Osteoblast (primary cell): ENCODE results near the gene ATL2. TPM values are rescaled to one million over a fixed set of nuclear protein-coding genes. Genes with fewer than 3 reads are reported as not detected.

Source experiments
- DNase-seq: peaks from one replicate; pipeline ENCODE4 v3.0.0; 2011; ENCODE audit warnings: low spot score, mixed read lengths; ENCODE audit not compliant: insufficient read length; ENCODE audit errors: missing footprints
- H2AFZ ChIP-seq: 2 replicates; pipeline ENCODE4 v1.6.0; 2011; ENCODE audit warnings: mild to moderate bottlenecking, low read length
- H3K27ac ChIP-seq: 2 replicates; pipeline ENCODE4 v1.5.1; 2011; ENCODE audit warnings: mild to moderate bottlenecking, low read depth, low read length, moderate library complexity
- H3K27me3 ChIP-seq: 2 replicates; pipeline ENCODE4 v1.6.0; 2012; ENCODE audit warnings: mild to moderate bottlenecking, control low read depth, inconsistent platforms, low read length, moderate library complexity; ENCODE audit not compliant: insufficient read depth
- H3K36me3 ChIP-seq: 2 replicates; pipeline ENCODE4 v1.5.1; 2011; ENCODE audit warnings: mild to moderate bottlenecking, low read length, control low read depth, moderate library complexity; ENCODE audit not compliant: insufficient read depth
- H3K4me1 ChIP-seq: 2 replicates; pipeline ENCODE4 v1.5.1; 2011; ENCODE audit warnings: mild to moderate bottlenecking, low read length, control low read depth, moderate library complexity; ENCODE audit not compliant: insufficient read depth
- H3K4me2 ChIP-seq: 2 replicates; pipeline ENCODE4 v1.6.0; 2011; ENCODE audit warnings: mild to moderate bottlenecking, low read length; ENCODE audit not compliant: insufficient read depth
- H3K4me3 ChIP-seq: fragments of 200-600 bp; sonication (generic); 3 replicates; pipeline ENCODE4 v1.5.1; 2012; ENCODE audit warnings: mild to moderate bottlenecking, low read length, inconsistent platforms; ENCODE audit not compliant: insufficient read depth
- H3K79me2 ChIP-seq: 2 replicates; pipeline ENCODE4 v1.6.0; 2012; ENCODE audit warnings: mild to moderate bottlenecking, low read length, control low read depth, inconsistent platforms; ENCODE audit not compliant: insufficient read depth
- H3K9me3 ChIP-seq: 2 replicates; pipeline ENCODE4 v1.5.1; 2011; ENCODE audit warnings: low read depth, low read length, control low read depth
- H4K20me1 ChIP-seq: 2 replicates; pipeline ENCODE4 v1.6.0; 2012; ENCODE audit warnings: mild to moderate bottlenecking, low read length, control low read depth; ENCODE audit not compliant: insufficient read depth
- total RNA-seq: library from RNA; depleted of rRNA; stranded (reverse); fragments of >200 nt; gene quantifications from 2 replicates; pipeline ENCODE4 v1.2.3, GENCODE V29; 2012
- TF ChIP-seq, protein P1 (sequence below): IDR thresholded peaks from 2 replicates; pipeline ENCODE4 v1.5.1; 2011; ENCODE audit warnings: mild to moderate bottlenecking, low read depth, low read length, moderate library complexity; ENCODE audit errors: extremely low read depth

ATL2 gene
- total RNA-seq, 1 donor = 64.4 TPM

DNA sequence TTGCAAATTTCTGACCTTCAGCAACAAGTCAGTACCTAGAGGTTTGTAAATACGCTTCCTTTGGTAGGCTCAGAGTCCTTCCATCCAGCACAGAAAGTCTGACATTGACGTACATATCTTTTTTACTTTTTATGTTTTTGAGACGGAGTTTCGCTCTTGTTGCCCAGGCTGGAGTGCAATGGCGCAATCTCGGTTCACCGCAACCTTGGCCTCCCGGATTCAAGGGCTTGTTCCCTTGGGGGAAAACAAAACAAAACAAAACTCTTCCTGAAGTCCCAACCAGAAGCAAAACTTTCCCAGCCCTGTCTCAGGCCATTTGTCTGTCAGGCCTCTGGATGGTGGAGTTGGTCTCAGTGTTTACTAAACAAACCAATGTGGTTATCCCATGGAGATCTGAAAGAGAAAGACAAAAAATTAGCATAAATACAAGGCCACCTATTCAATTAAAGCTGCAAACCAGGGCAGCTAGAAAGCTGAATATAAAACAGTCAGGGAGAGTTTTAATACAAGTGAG, 29.6 kb upstream of the ATL2 start:
- TF ChIP-seq, protein P1, sequence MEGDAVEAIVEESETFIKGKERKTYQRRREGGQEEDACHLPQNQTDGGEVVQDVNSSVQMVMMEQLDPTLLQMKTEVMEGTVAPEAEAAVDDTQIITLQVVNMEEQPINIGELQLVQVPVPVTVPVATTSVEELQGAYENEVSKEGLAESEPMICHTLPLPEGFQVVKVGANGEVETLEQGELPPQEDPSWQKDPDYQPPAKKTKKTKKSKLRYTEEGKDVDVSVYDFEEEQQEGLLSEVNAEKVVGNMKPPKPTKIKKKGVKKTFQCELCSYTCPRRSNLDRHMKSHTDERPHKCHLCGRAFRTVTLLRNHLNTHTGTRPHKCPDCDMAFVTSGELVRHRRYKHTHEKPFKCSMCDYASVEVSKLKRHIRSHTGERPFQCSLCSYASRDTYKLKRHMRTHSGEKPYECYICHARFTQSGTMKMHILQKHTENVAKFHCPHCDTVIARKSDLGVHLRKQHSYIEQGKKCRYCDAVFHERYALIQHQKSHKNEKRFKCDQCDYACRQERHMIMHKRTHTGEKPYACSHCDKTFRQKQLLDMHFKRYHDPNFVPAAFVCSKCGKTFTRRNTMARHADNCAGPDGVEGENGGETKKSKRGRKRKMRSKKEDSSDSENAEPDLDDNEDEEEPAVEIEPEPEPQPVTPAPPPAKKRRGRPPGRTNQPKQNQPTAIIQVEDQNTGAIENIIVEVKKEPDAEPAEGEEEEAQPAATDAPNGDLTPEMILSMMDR = no peak
- no peaks in the 10 kb centered on the region for H3K36me3 ChIP-seq

DNA sequence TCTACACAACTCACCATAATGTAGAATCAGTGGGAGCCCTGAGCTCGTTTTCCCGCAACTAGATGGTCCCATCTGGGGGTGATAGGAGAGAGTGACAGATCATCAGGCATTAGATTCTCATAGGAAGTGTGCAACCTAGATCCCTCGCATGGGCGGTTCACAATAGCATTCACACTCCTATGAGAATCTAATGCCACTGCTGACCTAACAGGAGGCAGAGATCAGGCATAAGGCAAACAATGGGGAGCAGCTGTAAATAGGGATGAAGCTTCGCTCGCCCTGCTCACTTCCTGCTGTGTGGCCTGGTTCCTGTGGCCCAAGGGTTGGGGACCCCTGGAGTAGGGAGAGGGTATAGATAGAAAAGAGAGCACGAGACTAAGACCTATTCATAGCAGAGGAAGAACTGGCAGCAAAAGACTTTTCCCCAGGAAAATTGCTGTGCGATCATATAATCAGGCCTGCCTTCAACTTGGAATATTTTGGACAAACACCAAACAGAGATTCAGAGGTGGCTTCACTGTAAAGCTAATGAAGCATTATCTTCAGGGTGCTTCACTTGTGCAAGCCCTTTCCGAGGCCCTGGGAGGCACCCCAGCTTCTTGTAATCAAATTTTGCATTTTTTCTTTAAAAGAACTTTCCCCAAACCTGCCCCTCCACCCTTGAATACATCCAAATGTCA, 29.0 kb upstream of the ATL2 start:
- TF ChIP-seq, protein P1 = no peak
- peaks cover 10% of the 10 kb centered on the region for H3K27me3 ChIP-seq
- H3K9me3 ChIP-seq = no peaks in the 10 kb centered on the region
- peak; percentile 56 for DNase-seq
- no peaks in the 10 kb centered on the region for H4K20me1 ChIP-seq
- H3K36me3 ChIP-seq = no peaks in the 10 kb centered on the region
- no peak overlapping the region for H2AFZ ChIP-seq
- H3K4me2 ChIP-seq = peak overlapping the region; percentile 44
- no peak overlapping the region for H3K4me3 ChIP-seq
- peaks cover 9% of the 10 kb centered on the region for H3K4me1 ChIP-seq
- no peaks in the 10 kb centered on the region for H3K79me2 ChIP-seq
- no peak overlapping the region for H3K27ac ChIP-seq

More for the DNA sequence above, 29.6 kb upstream of the ATL2 start:
- peaks cover 9% of the 10 kb centered on the region for H3K4me1 ChIP-seq
- no peaks in the 10 kb centered on the region for H3K79me2 ChIP-seq
- no peaks in the 10 kb centered on the region for H4K20me1 ChIP-seq
- DNase-seq = peak; percentile 80
- peak overlapping the region; percentile 44 for H3K4me2 ChIP-seq
- no peaks in the 10 kb centered on the region for H3K9me3 ChIP-seq
- H3K4me3 ChIP-seq = no peak overlapping the region
- H2AFZ ChIP-seq = no peak overlapping the region
- H3K27ac ChIP-seq = no peak overlapping the region
- H3K27me3 ChIP-seq = peaks cover 9% of the 10 kb centered on the region

DNA sequence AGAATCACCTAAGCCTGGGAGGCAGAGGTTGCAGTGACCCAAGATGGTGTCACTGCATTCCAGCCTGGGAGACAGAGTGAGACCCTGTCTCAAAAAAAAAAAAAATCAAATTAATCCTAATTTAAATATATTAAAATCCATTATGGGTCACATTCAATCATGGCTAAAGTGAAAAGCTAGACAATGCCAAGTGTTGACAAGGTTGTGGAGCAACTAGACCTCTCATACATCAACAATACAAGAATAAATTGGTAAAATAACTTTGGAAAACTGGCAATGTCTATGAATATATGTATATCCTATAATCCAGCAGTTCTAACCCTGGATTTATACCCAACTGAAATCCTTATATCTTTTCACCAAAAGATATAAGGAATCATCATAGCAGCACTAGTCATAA, 23.4 kb upstream of the ATL2 start:
- TF ChIP-seq, protein P1 = no peak
- Histone ChIP-seq H3K4me2 (no peak overlapping the region), H3K79me2 (no peaks in the 10 kb centered on the region), H2AFZ (no peak overlapping the region), H3K4me1 (peaks cover 4% of the 10 kb centered on the region), H3K9me3 (no peaks in the 10 kb centered on the region), H4K20me1 (no peaks in the 10 kb centered on the region), H3K27me3 (peaks cover 3% of the 10 kb centered on the region), H3K36me3 (no peaks in the 10 kb centered on the region), H3K4me3 (no peak overlapping the region), H3K27ac (no peak overlapping the region)
- DNase-seq = no peak

DNA sequence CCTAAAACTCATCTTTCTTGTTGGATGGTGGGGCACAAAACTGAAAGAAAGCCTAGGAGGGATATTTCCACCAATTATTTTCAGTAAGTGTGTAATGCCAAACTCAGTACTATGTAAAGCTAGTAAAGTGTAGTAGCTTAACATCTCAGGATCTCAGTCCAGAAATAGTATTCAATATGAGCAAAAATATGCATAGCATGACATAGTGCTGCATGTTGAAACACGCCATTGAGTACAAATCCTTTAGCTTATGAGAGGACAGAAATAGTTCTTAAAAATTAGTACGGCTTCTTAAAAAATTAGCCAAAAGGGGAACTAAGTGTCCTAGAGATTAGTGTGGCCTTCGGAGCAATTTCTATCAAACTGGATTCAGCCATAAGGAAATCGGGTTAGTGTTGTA, 21.7 kb upstream of the ATL2 start:
- H3K4me2 ChIP-seq = no peak overlapping the region
- no peaks in the 10 kb centered on the region for H3K36me3 ChIP-seq
- H3K27me3 ChIP-seq = peaks cover 7% of the 10 kb centered on the region
- H4K20me1 ChIP-seq = no peaks in the 10 kb centered on the region
- no peaks in the 10 kb centered on the region for H3K79me2 ChIP-seq
- no peaks in the 10 kb centered on the region for H3K9me3 ChIP-seq
- H3K4me1 ChIP-seq = peaks cover 16% of the 10 kb centered on the region
- peak; percentile 58 for DNase-seq
- no peak overlapping the region for H3K4me3 ChIP-seq
- H2AFZ ChIP-seq = no peak overlapping the region
- TF ChIP-seq, protein P1 = no peak
- no peak overlapping the region for H3K27ac ChIP-seq
